H1 (cell line): ENCODE measurements around the gene SPAM1. TPM values are rescaled to one million over a fixed set of nuclear protein-coding genes. Genes with fewer than 3 reads are reported as not detected.

Source experiments
- CTCF ChIA-PET: fragments of 300-600 bp; sonication (Branson Sonifier 250); formaldehyde crosslinking; loops from one replicate; lab custom pipeline; 2021; ENCODE audit not compliant: partially characterized antibody; lab: Charles Lee
- POLR2A ChIA-PET: fragments of 300-600 bp; sonication (Branson Sonifier 250); formaldehyde crosslinking; loops from one replicate; lab custom pipeline; 2021; ENCODE audit warnings: inconsistent platforms; ENCODE audit not compliant: partially characterized antibody; lab: Charles Lee
- DNase-seq, 2 experiments: peaks; one replicate each; pipeline versions ENCODE4 v3.0.0 to v3.0.0-alpha.2; 2010 to 2022; ENCODE audit warnings: low spot score in 2 of 2, low read depth in 1 of 2, mixed read lengths in 1 of 2
- FAIRE-seq: peaks from 2 replicates; lab custom pipeline; 2011; peaks lifted over from hg19 to GRCh38; lab: Jason Lieb, UNC
- H2AFZ ChIP-seq: 2 replicates; pipeline ENCODE4 v1.8.1; 2012; ENCODE audit warnings: low read length, inconsistent platforms
- H2AK5ac ChIP-seq: 2 replicates; pipeline ENCODE4 v1.6.1; 2013; ENCODE audit warnings: low read depth, low read length
- H2BK120ac ChIP-seq: replicated peaks from 2 replicates; pipeline ENCODE3; 2013; ENCODE audit warnings: low read depth, low read length, inconsistent platforms
- H2BK12ac ChIP-seq: 2 replicates; pipeline ENCODE4 v1.6.1; 2013; ENCODE audit warnings: low read depth, low read length
- H2BK15ac ChIP-seq: 2 replicates; pipeline ENCODE4 v1.6.1; 2013; ENCODE audit warnings: low read length
- H2BK20ac ChIP-seq: 2 replicates; pipeline ENCODE4 v1.6.1; 2013; ENCODE audit warnings: low read length
- H2BK5ac ChIP-seq: 2 replicates; pipeline ENCODE4 v1.6.1; 2013; ENCODE audit warnings: low read depth, low read length
- H3K14ac ChIP-seq: 2 replicates; pipeline ENCODE4 v1.6.1; 2013; ENCODE audit warnings: inconsistent platforms; ENCODE audit not compliant: insufficient read length
- H3K18ac ChIP-seq: 2 replicates; pipeline ENCODE4 v1.6.1; 2013; ENCODE audit warnings: low read length; ENCODE audit errors: extremely low read depth
- H3K23ac ChIP-seq: 2 replicates; pipeline ENCODE4 v1.6.1; 2013; ENCODE audit warnings: inconsistent platforms; ENCODE audit not compliant: insufficient read length
- H3K23me2 ChIP-seq: 2 replicates; pipeline ENCODE4 v1.6.1; 2013; ENCODE audit warnings: low read depth, low read length
- H3K27ac ChIP-seq: 2 replicates; pipeline ENCODE4 v1.6.1; 2011; ENCODE audit warnings: low read depth, low read length, inconsistent platforms
- H3K27me3 ChIP-seq, 4 experiments: replicated peaks in 1 of 4; 1 replicate in 1 of 4; 2 replicates in 3 of 4; pipeline versions ENCODE4 v1.6.1 to v1.8.1; 2011 to 2013; ENCODE audit warnings: low read length in 3 of 4, mild to moderate bottlenecking in 3 of 4, inconsistent platforms in 2 of 4, mixed read lengths in 2 of 4, moderate library complexity in 1 of 4; ENCODE audit not compliant: control insufficient read depth in 3 of 4, insufficient read depth in 3 of 4; ENCODE audit errors: extremely low read depth in 1 of 4
- H3K36me3 ChIP-seq, 4 experiments: 2 replicates each; pipeline versions ENCODE4 v1.6.1 to v1.8.1; 2011 to 2013; ENCODE audit warnings: mild to moderate bottlenecking in 4 of 4, low read length in 3 of 4, moderate library complexity in 2 of 4, control low read depth in 1 of 4, inconsistent platforms in 1 of 4; ENCODE audit not compliant: insufficient read depth in 4 of 4, control insufficient read depth in 2 of 4
- H3K4ac ChIP-seq: replicated peaks from 2 replicates; pipeline ENCODE3; 2013; ENCODE audit warnings: low read length, low read depth, mixed read lengths, inconsistent platforms; ENCODE audit not compliant: insufficient read length
- H3K4me1 ChIP-seq, 4 experiments: replicated peaks in 1 of 4; 1 replicate in 1 of 4; 2 replicates in 3 of 4; pipeline versions ENCODE4 v1.6.1 to v1.8.1; 2011 to 2013; ENCODE audit warnings: low read length in 3 of 4, inconsistent platforms in 2 of 4, mixed read lengths in 1 of 4; ENCODE audit not compliant: insufficient read depth in 4 of 4, control insufficient read depth in 3 of 4
- H3K4me2 ChIP-seq, 2 experiments: 2 replicates each; pipeline versions ENCODE4 v1.6.1 to v1.8.1; 2011 to 2013; ENCODE audit warnings: low read depth in 2 of 2, low read length in 2 of 2, control low read depth in 1 of 2, inconsistent platforms in 1 of 2, mild to moderate bottlenecking in 1 of 2; ENCODE audit not compliant: insufficient read depth in 1 of 2
- H3K4me3 ChIP-seq, 4 experiments: fragments of 200-600, 300-600 bp in 1 of 4; sonication (generic), shearing (Covaris generic), sonication (Bioruptor Twin) in 1 of 4; 2 replicates each; pipeline versions ENCODE4 v1.5.1 to v1.8.1; 2011 to 2016; ENCODE audit warnings: low read length in 4 of 4, low read depth in 3 of 4, control low read depth in 2 of 4, inconsistent platforms in 2 of 4, mild to moderate bottlenecking in 2 of 4, mixed read lengths in 1 of 4, moderate library complexity in 1 of 4; ENCODE audit not compliant: insufficient read depth in 2 of 4; ENCODE audit errors: extremely low read depth in 1 of 4
- H3K56ac ChIP-seq: replicated peaks from 2 replicates; pipeline ENCODE3; 2013; ENCODE audit warnings: low read depth, mild to moderate bottlenecking, mixed read lengths, low read length, inconsistent platforms; ENCODE audit not compliant: insufficient read length
- H3K79me1 ChIP-seq: 2 replicates; pipeline ENCODE4 v1.6.1; 2013; ENCODE audit warnings: low read depth, low read length, control low read depth
- H3K79me2 ChIP-seq, 2 experiments: 2 replicates each; pipeline versions ENCODE4 v1.6.1 to v1.8.1; 2012 to 2013; ENCODE audit warnings: low read length in 2 of 2, mild to moderate bottlenecking in 2 of 2, inconsistent platforms in 1 of 2; ENCODE audit not compliant: insufficient read depth in 2 of 2, control insufficient read depth in 1 of 2
- H3K9ac ChIP-seq, 4 experiments: replicated peaks in 1 of 4; 1 replicate in 1 of 4; 2 replicates in 3 of 4; pipeline versions ENCODE4 v1.6.1 to v1.8.1; 2011 to 2013; ENCODE audit warnings: low read depth in 3 of 4, low read length in 3 of 4, control low read depth in 2 of 4, mild to moderate bottlenecking in 2 of 4, moderate library complexity in 2 of 4, inconsistent platforms in 1 of 4; ENCODE audit errors: extremely low read depth in 1 of 4
- H3K9me3 ChIP-seq, 2 experiments: 2 replicates each; pipeline versions ENCODE4 v1.6.1 to v1.8.1; 2012 to 2013; ENCODE audit warnings: mild to moderate bottlenecking in 2 of 2, moderate library complexity in 2 of 2, control low read depth in 1 of 2, inconsistent platforms in 1 of 2, low read depth in 1 of 2, low read length in 1 of 2, mixed read lengths in 1 of 2; ENCODE audit not compliant: insufficient read depth in 2 of 2
- H4K20me1 ChIP-seq, 2 experiments: replicated peaks in 1 of 2; 2 replicates each; pipeline versions ENCODE3 to v1.8.1; 2011 to 2013; ENCODE audit warnings: inconsistent platforms in 2 of 2, low read length in 2 of 2, mild to moderate bottlenecking in 1 of 2; ENCODE audit not compliant: insufficient read depth in 2 of 2, control insufficient read depth in 1 of 2
- H4K5ac ChIP-seq: 2 replicates; pipeline ENCODE4 v1.6.1; 2013; ENCODE audit warnings: low read length, low read depth, mixed read lengths, inconsistent platforms; ENCODE audit not compliant: insufficient read length
- H4K8ac ChIP-seq: 2 replicates; pipeline ENCODE4 v1.8.0; 2013; ENCODE audit warnings: mild to moderate bottlenecking, moderate library complexity, low read length, inconsistent platforms; ENCODE audit not compliant: insufficient read depth; ENCODE audit errors: extremely low read depth
- H4K91ac ChIP-seq: replicated peaks from 2 replicates; pipeline ENCODE3; 2013; ENCODE audit warnings: low read length, mixed read lengths, inconsistent platforms; ENCODE audit not compliant: insufficient read length
- CREB1 ChIP-seq: IDR thresholded peaks from 2 replicates; pipeline ENCODE4 v1.6.1; 2012; ENCODE audit warnings: inconsistent platforms
- JUN ChIP-seq: IDR thresholded peaks from 2 replicates; pipeline ENCODE4 v1.6.1; 2011; ENCODE audit warnings: low read depth, mild to moderate bottlenecking, improper control_type of control experiment, low read length
- NRF1 ChIP-seq: IDR thresholded peaks from 2 replicates; pipeline ENCODE4 v1.6.1; 2011; ENCODE audit warnings: mild to moderate bottlenecking, low read depth, low read length, improper control_type of control experiment
- RXRA ChIP-seq: IDR thresholded peaks from 2 replicates; pipeline ENCODE4 v1.6.1; 2011; ENCODE audit warnings: low read depth, mild to moderate bottlenecking, low read length, moderate library complexity; ENCODE audit not compliant: insufficient read depth
- SIRT6 ChIP-seq: IDR thresholded peaks from one replicate; pipeline ENCODE4 v1.7.1; 2012; ENCODE audit warnings: low read length, inconsistent platforms
- SP1 ChIP-seq: IDR thresholded peaks from 2 replicates; pipeline ENCODE4 v1.6.1; 2011; ENCODE audit warnings: low read depth, low read length
- SP4 ChIP-seq: IDR thresholded peaks from 2 replicates; pipeline ENCODE4 v1.6.1; 2012; ENCODE audit warnings: low read length, inconsistent platforms
- YY1 ChIP-seq: IDR thresholded peaks from 2 replicates; pipeline ENCODE4 v1.6.1; 2011; ENCODE audit warnings: low read depth, mild to moderate bottlenecking, low read length
- ZNF274 ChIP-seq: IDR thresholded peaks from 2 replicates; pipeline ENCODE4 v1.7.0; 2012; ENCODE audit warnings: low read length, borderline replicate concordance; ENCODE audit errors: extremely low read depth
- WGBS, 2 experiments: shearing (Covaris generic) in 1 of 2; methylation state at CpG; one replicate each; pipeline versions ENCODE4 v1.1.6 to v1.1.7; 2013 to 2015; ENCODE audit warnings: low lambda C conversion rate in 2 of 2, mixed read lengths in 2 of 2, inconsistent platforms in 1 of 2, low coverage in 1 of 2, missing lambda C conversion rate in 1 of 2; ENCODE audit not compliant: insufficient replicate concordance in 2 of 2, insufficient coverage in 1 of 2, insufficient read length in 1 of 2; ENCODE audit errors: extremely low coverage in 1 of 2, missing lambda C conversion rate in 1 of 2; 5-methylcytosine and 5-hydroxymethylcytosine counted together
- polyA plus RNA-seq, 7 experiments: library from polyadenylated mRNA; depleted of rRNA in 3 of 7; stranded (reverse) in 5 of 7; unstranded in 2 of 7; fragments of >200 nt in 5 of 7; fragments of 200-250 nt in 2 of 7; gene quantifications; 1 replicate in 5 of 7; 2 replicates in 1 of 7; 4 replicates in 1 of 7; pipeline versions ENCODE4 v1.2.1 to v1.2.3, GENCODE V29; 2011 to 2013; ENCODE audit warnings: missing spikeins in 2 of 7, mixed read lengths in 2 of 7
- total RNA-seq: library from RNA; stranded (reverse); fragmentation: NEBNext Ultra II Directional; extraction: Animal tissue kit (Norgen Biotek cat#: 25700); gene quantifications from 2 replicates; pipeline ENCODE4 v1.2.1, GENCODE V29; 2021

Gene SPAM1
- total and polyA plus RNA-seq, 2 of the 8 experiments (the other 6 are each of a cell fraction or from before 2014, with no cell fraction given): not detected

GRCh38 chr7:123993996-123994395 is 69.0 kb downstream of the SPAM1 start:
- Histone ChIP-seq H4K8ac (no peak overlapping the region), H3K36me3 (no peaks in the 10 kb centered on the region), H3K23me2 (peaks cover 3% of the 10 kb centered on the region; the same call in 1 of the 2 replicates), H2BK120ac (no peak overlapping the region), H3K27ac (no peak overlapping the region), H3K79me1 (no peaks in the 10 kb centered on the region), H3K79me2 (no peaks in the 10 kb centered on the region), H3K4ac (no peak overlapping the region), H3K4me1 (peaks cover 0 to 6% (median 1%) of the 10 kb centered on the region in 4 experiments; a peak in 1 of 7 replicates), H3K4me2 (no peak overlapping the region), H3K23ac (no peak overlapping the region)
- no peak for FAIRE-seq
- POLR2A ChIA-PET: no interaction called here
- WGBS, 2 experiments: 91% methylated on average over 2 of the region's 2 CpGs; no CpG with 5 or more reads in 1 of the 2 experiments
- no peak for DNase-seq
- TF ChIP-seq JUN: no peak
- no peak for TF ChIP-seq RXRA
- TF ChIP-seq ZNF274: no peak
- no peak for TF ChIP-seq SIRT6
- no peak for TF ChIP-seq SP4
- TF ChIP-seq SP1: no peak
- TF ChIP-seq NRF1: no peak
- no peak for TF ChIP-seq YY1
- no peak for TF ChIP-seq CREB1
- TF ChIP-seq, all 59 proteins: peak for 0
- Histone ChIP-seq H3K27me3 (no peaks in the 10 kb centered on the region), H4K20me1 (no peaks in the 10 kb centered on the region), H3K9ac (no peak overlapping the region), H2AFZ (no peak overlapping the region), H3K14ac (no peak overlapping the region), H2AK5ac (no peak overlapping the region), H3K56ac (no peak overlapping the region), H2BK5ac (no peak overlapping the region), H4K5ac (no peak overlapping the region), H2BK15ac (no peak overlapping the region), H3K4me3 (no peak overlapping the region), H3K9me3 (no peaks in the 10 kb centered on the region), H3K18ac (no peak overlapping the region), H4K91ac (no peak overlapping the region), H2BK20ac (no peak overlapping the region), H2BK12ac (no peak overlapping the region)
- CTCF ChIA-PET: interaction anchor here (0.6 to 0.9 kb wide), 2 partner anchors 35 to 78 kb away, joined by 3 to 4 read pairs; no protein-coding TSS in a partner anchor
